ENCODE measurements around the gene KCNK2. TPM values are rescaled to one million over a fixed set of nuclear protein-coding genes. Genes with fewer than 3 reads are reported as not detected.
A peak's percentile ranks its signal among the peaks of the same experiment; 100 is the strongest.

KCNK2 gene
- total RNA-seq, 1 donor from 2014 or later, result 1.1 TPM

DNA sequence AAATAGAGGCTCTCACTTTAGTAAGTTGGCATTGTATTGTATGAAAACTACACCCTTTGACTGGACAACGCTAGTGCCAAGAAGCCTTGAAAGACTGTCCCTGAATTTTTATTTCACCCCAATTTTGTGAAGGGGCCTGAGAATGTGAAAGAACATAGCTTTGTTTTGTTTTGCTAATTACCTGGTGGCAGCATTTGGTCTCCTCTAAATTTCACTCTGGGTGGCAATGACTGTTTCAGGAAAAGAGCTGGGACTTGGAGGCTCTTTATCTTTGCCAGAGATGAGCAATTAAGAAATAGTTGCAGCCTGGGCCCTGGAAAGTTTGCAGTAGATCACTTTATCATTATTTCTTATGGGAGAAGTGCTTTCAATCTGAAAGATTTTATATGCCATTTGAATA, 117.6 kb downstream of the KCNK2 start:
- H3K4me3 Mint-ChIP-seq, result no peak overlapping the region
- H2AFZ ChIP-seq (replicated peaks), result peak overlapping the region; percentile 1
- H3K27me3 Mint-ChIP-seq (ENCODE audit: insufficient read depth, low read depth), result peaks cover 2% of the 10 kb centered on the region
- no peak overlapping the region for H3K4me3 ChIP-seq
- H3K4me1 Mint-ChIP-seq, result peaks cover 10% of the 10 kb centered on the region
- H3K27ac ChIP-seq, result no peak overlapping the region
- H3K9ac ChIP-seq, result no peak overlapping the region
- H4K20me1 ChIP-seq (ENCODE audit: low read depth), result no peaks in the 10 kb centered on the region
- DNase-seq (ENCODE audit: low spot score), result no peak
- no peaks in the 10 kb centered on the region for H3K9me3 Mint-ChIP-seq
- no peaks in the 10 kb centered on the region for H3F3A ChIP-seq (ENCODE audit: low read depth)
- H3K36me3 ChIP-seq, result no peaks in the 10 kb centered on the region
- TF ChIP-seq EZH2 (IDR thresholded peaks at IDR 0.05) (no peak), EZH2phosphoT487 (IDR thresholded peaks at IDR 0.05) (no peak)
- TF ChIP-seq, protein P1, sequence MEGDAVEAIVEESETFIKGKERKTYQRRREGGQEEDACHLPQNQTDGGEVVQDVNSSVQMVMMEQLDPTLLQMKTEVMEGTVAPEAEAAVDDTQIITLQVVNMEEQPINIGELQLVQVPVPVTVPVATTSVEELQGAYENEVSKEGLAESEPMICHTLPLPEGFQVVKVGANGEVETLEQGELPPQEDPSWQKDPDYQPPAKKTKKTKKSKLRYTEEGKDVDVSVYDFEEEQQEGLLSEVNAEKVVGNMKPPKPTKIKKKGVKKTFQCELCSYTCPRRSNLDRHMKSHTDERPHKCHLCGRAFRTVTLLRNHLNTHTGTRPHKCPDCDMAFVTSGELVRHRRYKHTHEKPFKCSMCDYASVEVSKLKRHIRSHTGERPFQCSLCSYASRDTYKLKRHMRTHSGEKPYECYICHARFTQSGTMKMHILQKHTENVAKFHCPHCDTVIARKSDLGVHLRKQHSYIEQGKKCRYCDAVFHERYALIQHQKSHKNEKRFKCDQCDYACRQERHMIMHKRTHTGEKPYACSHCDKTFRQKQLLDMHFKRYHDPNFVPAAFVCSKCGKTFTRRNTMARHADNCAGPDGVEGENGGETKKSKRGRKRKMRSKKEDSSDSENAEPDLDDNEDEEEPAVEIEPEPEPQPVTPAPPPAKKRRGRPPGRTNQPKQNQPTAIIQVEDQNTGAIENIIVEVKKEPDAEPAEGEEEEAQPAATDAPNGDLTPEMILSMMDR (IDR thresholded peaks at IDR 0.05), result no peak
- no peak overlapping the region for H3K4me2 ChIP-seq
- no peak overlapping the region for H3K27ac Mint-ChIP-seq
- H3K9me3 ChIP-seq (ENCODE audit: low read depth), result no peaks in the 10 kb centered on the region
- H3K27me3 ChIP-seq, result no peaks in the 10 kb centered on the region
- H3K79me2 ChIP-seq (ENCODE audit: low read depth), result no peaks in the 10 kb centered on the region
- no peaks in the 10 kb centered on the region for H3K4me1 ChIP-seq
- no peaks in the 10 kb centered on the region for H3K36me3 Mint-ChIP-seq

DNA sequence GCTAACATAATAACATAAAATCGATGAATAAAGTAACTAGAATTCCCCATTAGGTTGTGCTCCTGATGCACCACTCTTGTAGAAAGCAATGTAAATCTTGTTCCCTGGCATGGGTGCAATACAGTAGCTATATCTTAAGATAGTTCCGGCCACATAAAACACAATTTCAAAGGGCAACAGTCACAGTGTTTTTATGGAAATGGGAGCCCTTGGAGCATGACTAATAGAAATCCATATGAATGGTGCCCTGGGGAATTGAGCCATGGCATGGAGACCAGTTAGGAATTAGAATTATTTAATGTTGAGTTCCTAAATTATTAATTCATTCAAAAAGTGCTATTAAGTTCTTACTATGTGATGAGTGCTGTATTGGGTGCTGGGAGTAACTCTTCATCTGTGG, 118.7 kb downstream of the KCNK2 start:
- Histone ChIP-seq H3K9ac (no peak overlapping the region), H3K4me3 (no peak overlapping the region), H3K36me3 (no peaks in the 10 kb centered on the region), H3K4me2 (no peak overlapping the region), H3K27ac (no peak overlapping the region), H4K20me1 (ENCODE audit: low read depth) (no peaks in the 10 kb centered on the region), H3K9me3 (ENCODE audit: low read depth) (no peaks in the 10 kb centered on the region), H3F3A (ENCODE audit: low read depth) (no peaks in the 10 kb centered on the region), H3K27me3 (no peaks in the 10 kb centered on the region), H3K79me2 (ENCODE audit: low read depth) (no peaks in the 10 kb centered on the region), H3K4me1 (no peaks in the 10 kb centered on the region), H2AFZ (replicated peaks) (no peak overlapping the region)
- DNase-seq (ENCODE audit: low spot score), result no peak
- TF ChIP-seq, protein P1 (IDR thresholded peaks at IDR 0.05), result no peak
- no peak for TF ChIP-seq EZH2 (IDR thresholded peaks at IDR 0.05)
- TF ChIP-seq EZH2phosphoT487 (IDR thresholded peaks at IDR 0.05), result no peak
- no peak overlapping the region for H3K27ac Mint-ChIP-seq
- H3K4me1 Mint-ChIP-seq, result peaks cover 10% of the 10 kb centered on the region
- H3K4me3 Mint-ChIP-seq, result no peak overlapping the region
- no peaks in the 10 kb centered on the region for H3K9me3 Mint-ChIP-seq
- no peaks in the 10 kb centered on the region for H3K27me3 Mint-ChIP-seq (ENCODE audit: insufficient read depth, low read depth)
- no peaks in the 10 kb centered on the region for H3K36me3 Mint-ChIP-seq

DNA sequence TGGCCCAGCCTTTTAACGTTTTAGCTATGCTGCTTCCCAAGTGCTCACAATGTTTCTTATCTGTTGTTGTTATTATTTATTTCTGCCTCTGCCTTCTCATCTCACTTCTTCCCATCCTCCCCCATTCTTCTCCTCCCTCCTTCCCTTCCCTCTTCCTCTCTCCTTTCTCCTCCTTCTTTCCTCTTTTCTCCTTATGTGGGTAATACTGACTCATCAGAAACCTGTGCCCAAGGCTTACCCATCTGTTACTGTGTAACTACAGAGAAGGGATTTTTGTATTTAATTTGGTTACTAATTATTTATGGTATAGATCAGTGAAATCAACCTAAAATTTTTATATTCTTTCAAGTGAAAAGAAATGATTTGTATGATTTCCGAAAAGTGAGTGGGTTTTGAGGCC, 120.3 kb downstream of the KCNK2 start:
- H3K27me3 Mint-ChIP-seq (ENCODE audit: insufficient read depth, low read depth), result no peaks in the 10 kb centered on the region
- Histone ChIP-seq H3F3A (ENCODE audit: low read depth) (no peaks in the 10 kb centered on the region), H3K27me3 (no peaks in the 10 kb centered on the region), H3K79me2 (ENCODE audit: low read depth) (no peaks in the 10 kb centered on the region), H3K27ac (no peak overlapping the region), H3K9ac (no peak overlapping the region), H3K9me3 (ENCODE audit: low read depth) (no peaks in the 10 kb centered on the region), H3K4me1 (no peaks in the 10 kb centered on the region), H3K4me2 (no peak overlapping the region), H4K20me1 (ENCODE audit: low read depth) (no peaks in the 10 kb centered on the region), H3K36me3 (no peaks in the 10 kb centered on the region), H3K4me3 (no peak overlapping the region), H2AFZ (replicated peaks) (no peak overlapping the region)
- H3K4me3 Mint-ChIP-seq, result no peak overlapping the region
- peaks cover 14% of the 10 kb centered on the region for H3K4me1 Mint-ChIP-seq
- TF ChIP-seq, protein P1 (IDR thresholded peaks at IDR 0.05), result no peak
- TF ChIP-seq EZH2phosphoT487 (IDR thresholded peaks at IDR 0.05) (no peak), EZH2 (IDR thresholded peaks at IDR 0.05) (no peak)
- no peak overlapping the region for H3K27ac Mint-ChIP-seq
- no peak for DNase-seq (ENCODE audit: low spot score)
- no peaks in the 10 kb centered on the region for H3K36me3 Mint-ChIP-seq
- H3K9me3 Mint-ChIP-seq, result no peaks in the 10 kb centered on the region

All from neural progenitor cell (in vitro differentiated cells).